Activated CD4-positive, alpha-beta T cell treated with anti-CD3 and anti-CD28 coated beads, Interleukin-2, amount 50 U/mL, for 24 hours (primary cell): ENCODE data around the gene CSE1L.
"Not testable (repeated sequence)": the region's sequence is repeated elsewhere in the genome, so short reads cannot be mapped to it uniquely, and the experiment has no call there.

Experiments
- DNase-seq, 2 donors: peaks; one replicate each; pipeline ENCODE4 v3.0.0-alpha.2; 2020; ENCODE audit warnings: low read depth in 1 of 2, low spot score in 1 of 2

The CSE1L gene

GRCh38 chr20:49046087-49046900, at the start of gene CSE1L:
Gene CSE1L (plus strand): TSS chr20:49046312. CDS start chr20:49058464, 12,152 bp downstream.
- DNase-seq: peak; percentile 91 to 92

GRCh38 chr20:48999890-49000870, 45.9 kb upstream of the CSE1L start:
- no peak for DNase-seq

GRCh38 chr20:49001741-49002140, 44.4 kb upstream of the CSE1L start:
- no peak for DNase-seq

DNA sequence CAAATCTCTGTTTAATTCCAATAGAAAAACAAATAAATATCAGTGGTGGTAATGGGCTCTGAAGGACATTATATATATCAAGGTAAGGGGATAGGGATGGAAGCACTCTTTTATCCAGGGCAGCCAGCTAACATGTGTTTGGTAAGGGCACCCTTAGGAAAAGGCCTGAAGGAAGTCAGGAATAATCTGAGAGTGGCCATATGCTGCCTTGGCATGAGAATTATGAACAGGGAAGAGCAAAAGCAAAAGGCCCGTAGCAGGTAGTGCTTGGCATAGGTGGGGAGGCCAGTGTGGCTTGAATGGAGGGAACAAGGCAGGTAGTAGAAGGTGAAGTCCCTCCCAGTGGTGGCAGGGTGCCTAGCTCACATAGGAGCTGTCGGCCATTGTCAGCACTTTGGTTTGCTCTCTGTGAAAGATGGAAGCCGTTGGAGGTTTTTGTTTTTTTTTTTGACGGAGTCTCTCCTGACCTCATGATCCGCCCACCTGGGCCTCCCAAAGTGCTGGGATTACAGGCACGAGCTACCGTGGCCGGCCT, 39.6 kb upstream of the CSE1L start:
- no peak for DNase-seq

DNA sequence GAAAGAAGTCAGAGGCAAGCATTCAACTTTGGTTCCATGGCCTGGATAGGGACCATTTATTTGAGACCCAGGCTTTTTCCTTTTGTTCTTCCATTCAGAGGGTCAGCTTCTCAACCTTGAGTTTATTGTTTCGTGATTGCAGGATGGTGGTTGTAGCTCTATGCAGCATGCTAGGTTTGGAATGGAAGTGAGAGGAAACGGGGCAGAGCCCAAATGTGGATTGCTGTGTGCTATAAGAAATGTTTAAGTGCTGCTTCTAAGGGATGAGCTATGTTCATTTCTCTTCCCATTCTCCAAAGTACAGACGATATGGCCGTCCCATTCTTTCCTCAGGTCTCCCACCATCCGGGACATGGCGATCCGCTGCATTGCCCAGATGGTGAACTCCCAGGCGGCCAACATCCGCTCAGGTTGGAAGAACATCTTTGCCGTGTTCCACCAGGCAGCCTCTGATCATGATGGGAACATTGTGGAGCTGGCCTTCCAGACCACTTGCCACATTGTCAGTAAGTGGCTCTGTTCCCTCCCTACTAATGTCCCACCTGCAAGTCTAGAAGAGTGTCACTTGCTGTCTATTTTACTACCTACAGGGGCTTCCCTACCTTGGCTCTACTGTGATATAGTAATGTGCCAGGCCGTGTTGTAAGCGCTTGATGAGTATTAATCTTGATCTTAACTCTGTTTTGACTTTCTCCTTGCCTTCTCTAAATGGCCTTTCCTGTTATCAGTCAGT, 36.0 kb upstream of the CSE1L start:
- no peak for DNase-seq

GRCh38 chr20:49024220-49024619, 21.9 kb upstream of the CSE1L start:
- no peak for DNase-seq

- DNase-seq: not testable (repeated sequence)
Measured at GRCh38 chr20:49028177-49028576, 17.9 kb upstream of the CSE1L start.

GRCh38 chr20:49028684-49029083, 17.4 kb upstream of the CSE1L start:
- no peak for DNase-seq

DNA sequence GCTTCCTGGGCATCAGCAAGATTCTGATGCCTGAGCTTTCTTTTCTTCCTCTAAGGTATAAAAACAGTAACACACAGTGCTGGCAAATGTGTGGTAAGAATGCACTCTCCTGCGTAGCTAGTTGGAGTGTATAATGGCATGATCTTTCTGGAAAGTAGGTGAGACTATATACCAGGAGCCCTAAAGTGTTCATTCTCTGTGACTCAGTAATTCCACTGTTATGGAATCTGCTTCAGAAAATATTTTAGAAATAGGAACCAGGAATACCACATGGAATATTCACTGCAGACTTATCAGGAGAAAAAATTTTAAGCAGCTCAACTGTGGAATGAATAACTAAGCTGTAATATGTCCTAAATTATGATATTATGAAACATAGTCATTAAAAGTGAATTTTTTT, 16.9 kb upstream of the CSE1L start:
- DNase-seq: no peak

DNA sequence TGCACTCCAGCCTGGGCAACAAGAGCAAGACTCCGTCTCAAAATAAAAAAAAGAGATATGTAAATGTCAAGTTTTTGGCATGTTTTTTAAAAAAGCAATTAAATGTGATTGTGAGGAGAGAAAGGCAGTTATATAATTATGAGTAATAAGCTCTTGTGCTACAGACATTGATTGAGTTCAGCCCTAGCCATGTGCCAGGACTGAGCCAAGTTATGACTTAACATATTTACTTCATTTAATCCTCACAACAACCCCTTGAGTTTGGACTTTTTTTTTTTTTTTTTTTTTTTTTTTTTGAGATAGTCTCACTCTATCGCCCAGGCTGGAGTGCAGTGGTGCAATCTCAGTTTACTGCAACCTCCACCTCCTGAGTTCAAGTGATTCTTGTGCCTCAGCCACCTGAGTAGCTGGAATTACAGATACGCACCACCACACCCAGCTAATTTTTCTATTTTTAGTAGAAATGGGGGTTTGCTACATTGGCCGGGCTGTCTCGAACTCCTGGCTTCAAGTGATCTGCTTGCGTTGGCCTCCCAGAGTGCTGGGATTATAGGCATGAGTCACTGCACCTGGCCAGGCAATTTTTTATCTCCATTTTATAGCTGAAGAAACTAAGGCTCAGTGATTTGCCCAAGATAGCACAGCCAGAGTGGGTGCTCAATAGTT, 15.0 kb upstream of the CSE1L start:
- DNase-seq: no peak

GRCh38 chr20:49032455-49032854, 13.7 kb upstream of the CSE1L start:
- no peak for DNase-seq

GRCh38 chr20:49034070-49034732, 11.9 kb upstream of the CSE1L start:
- no peak for DNase-seq

DNA sequence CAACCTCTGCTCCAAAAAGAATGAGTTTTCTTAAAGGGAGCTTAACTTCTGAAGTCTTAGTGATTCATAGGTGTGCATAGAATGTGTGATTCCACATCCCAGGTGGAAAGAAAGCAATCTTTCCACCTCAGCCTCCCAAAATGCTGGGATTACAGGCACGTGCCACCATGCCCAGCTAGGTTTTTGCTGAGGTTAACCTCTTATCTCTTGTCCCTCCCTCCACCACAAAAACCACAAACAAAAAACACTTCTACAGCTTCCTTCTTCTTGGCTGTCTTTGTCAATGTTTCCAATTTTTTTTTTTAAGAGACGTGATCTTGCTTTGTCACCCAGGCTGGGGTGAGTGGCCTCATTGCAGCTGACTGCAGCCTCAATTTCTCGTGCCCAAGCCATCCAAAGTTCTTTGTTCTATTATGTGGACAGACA, 8.1 kb upstream of the CSE1L start:
- DNase-seq: peak in 1 of 2 donors; percentile 17

GRCh38 chr20:49039854-49040253, 6.3 kb upstream of the CSE1L start:
- DNase-seq: no peak

GRCh38 chr20:49043000-49043399, 3.1 kb upstream of the CSE1L start:
- DNase-seq: no peak

- no peak for DNase-seq
Measured at GRCh38 chr20:49045440-49046086, 549 bp upstream of the CSE1L start.

DNA sequence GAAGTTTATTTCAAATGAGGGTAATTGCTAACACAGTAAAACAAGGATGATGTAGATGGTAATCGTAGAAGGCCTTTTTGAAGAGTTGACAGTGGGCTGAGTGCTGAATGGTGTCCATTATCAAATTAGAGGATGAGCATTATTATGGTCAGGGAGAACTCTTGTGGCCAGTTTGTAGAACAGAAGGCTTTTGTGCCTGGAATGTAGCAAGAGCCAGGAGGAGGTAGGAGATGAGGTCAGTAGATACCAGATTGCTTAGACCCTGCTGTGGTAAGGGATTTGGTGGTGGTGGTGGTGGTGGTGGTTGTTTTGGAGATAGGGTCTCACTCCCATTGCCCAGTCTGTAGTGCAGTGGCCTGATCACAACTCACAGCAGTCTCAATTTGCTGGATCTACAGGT, 6.2 kb downstream of the CSE1L start:
- DNase-seq: no peak

DNA sequence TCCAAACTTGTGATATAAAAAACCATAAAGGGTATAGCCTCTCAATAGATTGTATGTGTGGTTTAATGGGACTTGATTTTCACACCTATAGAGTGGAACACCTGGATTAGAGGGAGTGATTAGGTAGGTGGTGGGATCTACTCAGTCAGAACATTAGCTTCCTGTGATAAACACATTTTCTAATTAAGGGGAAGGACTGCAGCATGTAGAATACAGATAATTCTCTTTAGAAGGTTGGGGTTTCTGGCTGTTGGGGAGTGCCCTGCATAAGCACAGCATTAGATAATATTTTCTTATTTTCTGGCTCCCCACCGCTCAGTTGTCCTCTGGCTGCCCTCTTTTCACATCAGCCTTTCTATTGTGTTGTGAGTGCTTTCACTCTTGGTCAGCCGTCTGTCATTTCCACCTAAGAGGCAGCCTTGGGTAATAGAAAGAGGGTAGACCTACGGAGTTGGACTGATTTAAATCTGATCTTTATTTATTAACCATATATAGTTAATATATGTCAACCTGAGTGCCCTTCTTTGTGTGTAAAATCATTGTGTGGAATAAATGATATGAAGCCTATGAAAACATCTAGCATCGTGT, 8.0 kb downstream of the CSE1L start:
- DNase-seq: no peak

GRCh38 chr20:49063279-49063678, 17.2 kb downstream of the CSE1L start:
- DNase-seq: no peak
